PC-9 (cell line): Measurements from ENCODE around the gene MX2. TPM values are rescaled to one million over a fixed set of nuclear protein-coding genes. Genes with fewer than 3 reads are reported as not detected.

Experiments
- BruUV-seq: library from RNA; stranded (reverse); fragments of 400-500 nt; replicated peaks from 2 replicates; lab custom pipeline; 2021; lab: Mats Ljungman, UMichigan
- CTCF ChIA-PET: fragments of 300-600 bp; sonication (Branson Sonifier 250); formaldehyde crosslinking; loops from one replicate; lab custom pipeline; 2022; ENCODE audit warnings: antibody characterized with exemption; lab: Charles Lee
- POLR2A ChIA-PET: fragments of 300-600 bp; sonication (Branson Sonifier 250); formaldehyde crosslinking; loops from one replicate; lab custom pipeline; 2022; ENCODE audit warnings: antibody characterized with exemption; ENCODE audit not compliant: unreplicated experiment; lab: Charles Lee
- DNase-seq, 2 experiments: peaks; one replicate each; pipeline versions ENCODE4 v3.0.0 to v3.0.0-alpha.2; 2015 to 2022; ENCODE audit warnings: mixed read lengths in 1 of 2
- H2AFZ ChIP-seq: fragments of 200-600 bp; sonication (generic); 2 replicates; pipeline ENCODE4 v1.8.1; 2017; ENCODE audit warnings: antibody characterized with exemption
- H3F3A ChIP-seq: fragments of 200-600 bp; sonication (generic); 2 replicates; pipeline ENCODE4 v1.8.1; 2017; ENCODE audit warnings: antibody characterized with exemption, mild to moderate bottlenecking, low read depth; ENCODE audit not compliant: insufficient read depth
- H3K27ac ChIP-seq: fragments of 200-600 bp; sonication (generic); 2 replicates; pipeline ENCODE4 v1.6.1; 2016; ENCODE audit warnings: mixed run types
- H3K27me3 ChIP-seq: fragments of 200-600 bp; sonication (generic); 2 replicates; pipeline ENCODE4 v1.6.1; 2016; ENCODE audit warnings: low read depth, mixed run types; ENCODE audit not compliant: insufficient read depth
- H3K36me3 ChIP-seq: fragments of 200-600 bp; sonication (generic); 2 replicates; pipeline ENCODE4 v1.6.1; 2016; ENCODE audit warnings: low read depth, mixed run types
- H3K4me1 ChIP-seq: fragments of 200-600 bp; sonication (generic); replicated peaks from 2 replicates; pipeline ENCODE4 v1.6.1; 2016; ENCODE audit warnings: mixed run types; ENCODE audit not compliant: insufficient read depth
- H3K4me2 ChIP-seq: fragments of 200-600 bp; sonication (generic); 2 replicates; pipeline ENCODE4 v1.6.1; 2017; ENCODE audit warnings: mixed run types
- H3K4me3 ChIP-seq: fragments of 200-600 bp; sonication (generic); 2 replicates; pipeline ENCODE4 v1.6.1; 2016; ENCODE audit warnings: mixed run types
- H3K79me2 ChIP-seq: fragments of 200-600 bp; sonication (generic); 2 replicates; pipeline ENCODE4 v1.6.1; 2017; ENCODE audit warnings: low read depth, mixed run types
- H3K9me2 ChIP-seq: fragments of 200-600 bp; sonication (generic); 2 replicates; pipeline ENCODE4 v1.8.1; 2017; ENCODE audit warnings: mild to moderate bottlenecking; ENCODE audit not compliant: insufficient read depth
- H3K9me3 ChIP-seq: fragments of 200-600 bp; sonication (generic); 2 replicates; pipeline ENCODE4 v1.8.1; 2016; ENCODE audit warnings: low read depth; ENCODE audit not compliant: insufficient read depth
- H4K20me1 ChIP-seq: fragments of 200-600 bp; sonication (generic); 2 replicates; pipeline ENCODE4 v1.8.1; 2017; ENCODE audit not compliant: insufficient read depth
- CTCF ChIP-seq: fragments of 200-600 bp; sonication (generic); conservative IDR thresholded peaks from 2 replicates; pipeline ENCODE4 v1.6.1; 2017; ENCODE audit warnings: mixed run types, antibody characterized with exemption, mild to moderate bottlenecking, moderate library complexity
- EZH2 ChIP-seq: fragments of 200-600 bp; sonication (generic); IDR thresholded peaks from 2 replicates; pipeline ENCODE4 v1.8.0; 2017; ENCODE audit warnings: antibody characterized with exemption, low read depth
- intact Hi-C: fragments of 100-400 bp; cut with micrococcal nuclease; formaldehyde crosslinking; loops from one replicate; pipeline ENCODE4 v1.10.0; 2022; ENCODE audit not compliant: unreplicated experiment
- total RNA-seq: library from RNA; stranded (reverse); gene quantifications from 2 replicates; pipeline ENCODE4 v1.2.3, GENCODE V29; 2021

Gene MX2
- total RNA-seq, 1 experiment from 2014 or later, result 2.5 TPM

DNA sequence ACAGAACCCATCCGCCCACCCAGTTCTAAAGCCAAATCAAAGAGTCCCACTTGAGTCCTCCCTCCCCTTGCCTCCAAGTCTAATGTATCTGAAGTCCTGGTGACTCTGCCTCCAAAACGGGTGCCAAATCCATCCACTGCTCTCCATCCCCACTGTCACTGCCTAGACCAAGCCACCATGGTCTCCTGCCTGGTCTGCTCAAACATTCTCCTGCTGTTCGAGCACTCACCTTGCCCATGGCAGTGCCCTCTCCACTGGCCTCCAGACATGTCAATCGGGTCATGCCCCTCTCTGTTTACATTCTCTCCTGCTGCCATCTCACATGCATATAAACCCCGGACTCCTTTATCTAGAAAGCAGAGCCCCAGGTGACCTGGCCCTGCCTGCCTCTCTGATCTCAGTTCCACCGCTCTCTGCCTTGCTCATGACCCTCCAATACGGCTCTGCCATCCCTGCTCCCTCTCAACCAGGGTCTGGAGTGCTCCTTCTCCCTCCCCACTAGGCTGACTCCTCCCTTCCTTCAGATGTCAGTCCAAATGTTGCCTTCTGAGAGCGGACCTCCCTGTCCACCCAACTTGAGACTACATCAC, 32.1 kb downstream of the MX2 start:
- Histone ChIP-seq H3K4me2 (no peak overlapping the region), H3F3A (peaks cover 11% of the 10 kb centered on the region; the same call in 1 of the 2 replicates), H2AFZ (no peak overlapping the region), H3K9me3 (no peaks in the 10 kb centered on the region), H3K79me2 (no peaks in the 10 kb centered on the region), H3K9me2 (no peaks in the 10 kb centered on the region), H3K27me3 (no peaks in the 10 kb centered on the region), H3K36me3 (no peaks in the 10 kb centered on the region), H4K20me1 (no peaks in the 10 kb centered on the region), H3K4me1 (peaks cover 18% of the 10 kb centered on the region), H3K4me3 (no peak overlapping the region), H3K27ac (no peak overlapping the region)
- POLR2A ChIA-PET, result no interaction called here
- BruUV-seq, result no TSS peak
- intact Hi-C loops, result no loop called here
- TF ChIP-seq CTCF (no peak), EZH2 (no peak)
- DNase-seq, result no peak
- CTCF ChIA-PET, result no interaction called here

GRCh38 chr21:41396558-41397075, 34.8 kb downstream of the MX2 start:
- H2AFZ ChIP-seq, result no peak overlapping the region
- no peaks in the 10 kb centered on the region for H3K79me2 ChIP-seq
- BruUV-seq, result no TSS peak
- H3K9me3 ChIP-seq, result no peaks in the 10 kb centered on the region
- peak overlapping the region; percentile 62 for H3K4me2 ChIP-seq
- no peaks in the 10 kb centered on the region for H3K36me3 ChIP-seq
- no peaks in the 10 kb centered on the region for H3K9me2 ChIP-seq
- no peak for TF ChIP-seq EZH2
- no peak for TF ChIP-seq CTCF
- no peaks in the 10 kb centered on the region for H4K20me1 ChIP-seq
- CTCF ChIA-PET, result no interaction called here
- intact Hi-C loops, result no loop called here
- H3K27ac ChIP-seq, result 0 out of 2 replicates have a peak overlapping the region, but pooled peaks have one; percentile 39
- POLR2A ChIA-PET, result no interaction called here
- peaks cover 18% of the 10 kb centered on the region for H3K4me1 ChIP-seq
- H3K4me3 ChIP-seq, result peak overlapping the region; percentile 28; the same call in 1 of the 2 replicates
- peak; percentile 63 to 75 for DNase-seq
- H3K27me3 ChIP-seq, result no peaks in the 10 kb centered on the region
- H3F3A ChIP-seq, result peaks cover 11% of the 10 kb centered on the region; the same call in 1 of the 2 replicates

DNA sequence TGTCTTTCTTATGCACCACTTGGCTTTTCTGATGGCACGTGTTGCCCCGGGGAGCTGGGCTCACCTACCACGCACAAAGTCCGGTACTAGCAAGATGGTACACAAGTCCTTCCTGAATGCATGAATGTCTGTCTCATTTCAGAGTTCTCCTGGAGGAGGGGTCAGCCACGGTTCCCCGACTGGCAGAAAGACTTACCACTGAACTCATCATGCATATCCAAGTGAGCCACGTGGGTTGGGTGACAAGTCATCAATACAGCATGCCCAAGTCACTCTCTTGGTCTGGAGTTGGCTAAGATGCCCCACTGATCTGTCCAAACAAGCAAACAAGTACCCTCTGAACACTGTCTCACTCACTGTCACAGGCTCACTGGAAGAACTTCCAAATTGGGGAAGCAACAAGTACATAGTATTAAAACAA, 35.7 kb downstream of the MX2 start:
- Histone ChIP-seq H3K9me3 (no peaks in the 10 kb centered on the region), H3K27ac (no peak overlapping the region), H3K4me1 (peaks cover 18% of the 10 kb centered on the region), H2AFZ (no peak overlapping the region), H3F3A (peaks cover 11% of the 10 kb centered on the region; the same call in 1 of the 2 replicates), H3K79me2 (no peaks in the 10 kb centered on the region), H3K4me3 (no peak overlapping the region), H3K4me2 (0 out of 2 replicates have a peak overlapping the region, but pooled peaks have one; percentile 62), H3K36me3 (no peaks in the 10 kb centered on the region), H3K9me2 (no peaks in the 10 kb centered on the region), H4K20me1 (no peaks in the 10 kb centered on the region), H3K27me3 (no peaks in the 10 kb centered on the region)
- no peak for DNase-seq
- BruUV-seq, result no TSS peak
- POLR2A ChIA-PET, result no interaction called here
- CTCF ChIA-PET, result no interaction called here
- intact Hi-C loops, result no loop called here
- no peak for TF ChIP-seq CTCF
- no peak for TF ChIP-seq EZH2
